ENCODE data around the gene PRDM13. TPM values are rescaled to one million over a fixed set of nuclear protein-coding genes. Genes with fewer than 3 reads are reported as not detected.

PRDM13 gene
- total and polyA plus RNA-seq, 10 of the 15 experiments (the other 5 are each of a cell fraction or from before 2014, with no cell fraction given) = 0.02 to 0.15 (median 0.03) TPM; not detected in 6

DNA sequence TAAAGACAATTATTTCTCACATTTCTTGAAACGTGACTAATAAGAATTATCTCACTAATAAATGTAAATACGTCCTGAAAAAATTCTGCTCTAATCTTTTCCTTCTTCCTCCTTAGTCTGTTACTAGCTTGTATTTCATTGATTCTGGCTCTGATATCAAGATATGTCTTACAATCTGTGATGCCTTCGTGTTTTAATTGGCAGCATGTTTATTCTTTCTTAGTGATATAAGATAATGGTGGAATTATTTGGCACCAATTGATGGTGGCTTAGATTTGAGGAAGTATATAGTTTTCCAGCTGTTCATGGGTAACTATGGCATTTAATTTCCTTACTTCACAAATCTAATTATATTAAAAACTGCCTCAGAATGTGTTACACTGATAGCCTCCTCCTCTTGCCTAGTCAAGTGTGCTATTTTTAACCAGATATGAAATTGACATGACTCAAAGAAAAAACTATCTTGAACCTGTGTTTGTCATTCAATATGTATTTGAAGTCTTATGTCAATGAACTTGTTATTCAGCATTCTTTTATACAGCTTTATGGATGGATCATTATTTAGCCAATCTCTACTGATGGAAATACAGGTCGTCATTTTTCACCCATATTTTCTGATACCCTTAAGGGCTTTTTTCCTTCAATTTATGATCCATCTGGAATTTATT, 43.4 kb upstream of the PRDM13 start:
- ChIA-PET POLR2A (interaction anchor here (1.2 kb wide), 1 partner anchor 42 kb away, joined by 5 read pairs; no protein-coding TSS in a partner anchor), CTCF (interaction anchor here (0.8 to 1.1 kb wide), 3 partner anchors 41 to 233 kb away, joined by 3 read pairs; no protein-coding TSS in a partner anchor), RAD21 (ENCODE audit: unreplicated experiment) (no interaction called here), SMC1A (ENCODE audit: uncharacterized antibody, unreplicated experiment) (interaction anchor here (0.6 to 1.3 kb wide), 6 partner anchors 19 to 146 kb away, joined by 3 read pairs; no protein-coding TSS in a partner anchor)
- intact Hi-C loops (cut with micrococcal nuclease; ENCODE audit: unreplicated experiment) (no loop called here), in situ Hi-C loops (cut with MboI) (no loop called here)
- H3K9me3 ChIP-seq (replicated peaks; ENCODE audit: control insufficient read depth, insufficient read depth, low read length) = no peaks in the 10 kb centered on the region
- no peak overlapping the region for H2AFZ ChIP-seq (ENCODE audit: control insufficient read depth, low read depth, low read length)
- no peak overlapping the region for H3K4me3 ChIP-seq
- DNase-seq (ENCODE audit: low read depth, low spot score) = no peak
- H3K9ac ChIP-seq (ENCODE audit: control insufficient read depth, insufficient read depth, low read length) = no peak overlapping the region
- TF ChIP-seq, protein P1, sequence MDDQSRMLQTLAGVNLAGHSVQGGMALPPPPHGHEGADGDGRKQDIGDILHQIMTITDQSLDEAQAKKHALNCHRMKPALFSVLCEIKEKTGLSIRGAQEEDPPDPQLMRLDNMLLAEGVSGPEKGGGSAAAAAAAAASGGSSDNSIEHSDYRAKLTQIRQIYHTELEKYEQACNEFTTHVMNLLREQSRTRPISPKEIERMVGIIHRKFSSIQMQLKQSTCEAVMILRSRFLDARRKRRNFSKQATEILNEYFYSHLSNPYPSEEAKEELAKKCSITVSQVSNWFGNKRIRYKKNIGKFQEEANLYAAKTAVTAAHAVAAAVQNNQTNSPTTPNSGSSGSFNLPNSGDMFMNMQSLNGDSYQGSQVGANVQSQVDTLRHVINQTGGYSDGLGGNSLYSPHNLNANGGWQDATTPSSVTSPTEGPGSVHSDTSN (IDR thresholded peaks at IDR 0.05; ENCODE audit: insufficient replicate concordance, low read depth, low read length) = no peak
- TF ChIP-seq RB1 (IDR thresholded peaks at IDR 0.05; ENCODE audit: borderline replicate concordance) = no peak
- no peak for TF ChIP-seq WRNIP1 (IDR thresholded peaks at IDR 0.05; ENCODE audit: borderline replicate concordance, low read depth, low read length)
- TF ChIP-seq NFXL1 (IDR thresholded peaks at IDR 0.05; ENCODE audit: borderline replicate concordance) = no peak
- no peaks in the 10 kb centered on the region for H3K27me3 ChIP-seq (replicated peaks in 1 of 2; ENCODE audit: control insufficient read depth in 2 of 2, insufficient read depth in 2 of 2, low read length in 1 of 2)
- H3K79me2 ChIP-seq (ENCODE audit: control insufficient read depth, insufficient read depth, low read length) = peaks cover 58% of the 10 kb centered on the region
- 0 out of 3 replicates have a peak, but pooled peaks have one; percentile 11 for ATAC-seq
- no peak overlapping the region for H3K27ac ChIP-seq (ENCODE audit: control insufficient read depth, insufficient read depth)
- 89% methylated on average over 4 of the region's 4 CpGs for WGBS (ENCODE audit: insufficient coverage, insufficient replicate concordance, low lambda C conversion rate, missing lambda C conversion rate)
- H3K36me3 ChIP-seq (ENCODE audit: control insufficient read depth in 2 of 2, insufficient read depth in 2 of 2, low read length in 1 of 2) = peaks cover 0 to 12% of the 10 kb centered on the region in 2 experiments; a peak in 2 of 4 replicates
- H3K4me1 ChIP-seq (ENCODE audit: control insufficient read depth, insufficient read depth, low read length) = no peaks in the 10 kb centered on the region; the same call in 1 of the 2 replicates
- no peaks in the 10 kb centered on the region for H4K20me1 ChIP-seq (ENCODE audit: control insufficient read depth, insufficient read depth)
- no peak overlapping the region for H3K4me2 ChIP-seq (ENCODE audit: control insufficient read depth, insufficient read depth)
- BruUV-seq (replicated peaks) = no TSS peak
- no peak for FAIRE-seq

All from GM12878 (cell line).